ENCODE measurements around the gene GTF2F2.

DNA sequence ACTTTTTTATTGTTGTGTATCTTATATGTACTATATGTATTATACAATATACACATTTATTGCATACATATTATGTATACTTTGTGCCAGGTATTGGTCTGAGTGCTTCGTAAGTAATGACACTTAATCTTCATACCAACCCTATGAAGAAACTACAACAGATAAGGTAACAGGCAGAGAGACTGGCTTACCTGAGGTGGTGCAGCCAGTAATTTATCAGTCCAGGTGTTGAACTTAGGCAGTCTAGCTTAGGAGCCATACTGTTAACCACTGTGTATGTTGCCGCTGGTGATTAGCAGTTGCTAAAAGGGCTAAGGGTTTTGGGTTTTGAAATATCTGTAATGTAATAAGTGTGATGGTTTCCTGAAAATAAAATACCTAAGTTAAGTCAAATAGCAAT, 134.1 kb downstream of the GTF2F2 start:
- TF ChIP-seq, protein P1, sequence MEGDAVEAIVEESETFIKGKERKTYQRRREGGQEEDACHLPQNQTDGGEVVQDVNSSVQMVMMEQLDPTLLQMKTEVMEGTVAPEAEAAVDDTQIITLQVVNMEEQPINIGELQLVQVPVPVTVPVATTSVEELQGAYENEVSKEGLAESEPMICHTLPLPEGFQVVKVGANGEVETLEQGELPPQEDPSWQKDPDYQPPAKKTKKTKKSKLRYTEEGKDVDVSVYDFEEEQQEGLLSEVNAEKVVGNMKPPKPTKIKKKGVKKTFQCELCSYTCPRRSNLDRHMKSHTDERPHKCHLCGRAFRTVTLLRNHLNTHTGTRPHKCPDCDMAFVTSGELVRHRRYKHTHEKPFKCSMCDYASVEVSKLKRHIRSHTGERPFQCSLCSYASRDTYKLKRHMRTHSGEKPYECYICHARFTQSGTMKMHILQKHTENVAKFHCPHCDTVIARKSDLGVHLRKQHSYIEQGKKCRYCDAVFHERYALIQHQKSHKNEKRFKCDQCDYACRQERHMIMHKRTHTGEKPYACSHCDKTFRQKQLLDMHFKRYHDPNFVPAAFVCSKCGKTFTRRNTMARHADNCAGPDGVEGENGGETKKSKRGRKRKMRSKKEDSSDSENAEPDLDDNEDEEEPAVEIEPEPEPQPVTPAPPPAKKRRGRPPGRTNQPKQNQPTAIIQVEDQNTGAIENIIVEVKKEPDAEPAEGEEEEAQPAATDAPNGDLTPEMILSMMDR (conservative IDR thresholded peaks at IDR 0.05; ENCODE audit: low read depth, low read length), result no peak
- TF ChIP-seq EZH2 (IDR thresholded peaks at IDR 0.05; ENCODE audit: borderline replicate concordance, low read depth, low read length, poor library complexity, severe bottlenecking), result no peak
